Liver (tissue), 9 donors: ENCODE data around the gene PDZD2. TPM values are rescaled to one million over a fixed set of nuclear protein-coding genes. Genes with fewer than 3 reads are reported as not detected.

Experiments used
- DNase-seq: peaks from one replicate; pipeline ENCODE4 v3.0.0-alpha.2; 2017; ENCODE audit warnings: low spot score
- H3K27ac ChIP-seq, 2 donors: one replicate each; pipeline ENCODE4 v1.7.0; 2013; ENCODE audit warnings: inconsistent platforms in 2 of 2, low read length in 2 of 2, control low read depth in 1 of 2, low read depth in 1 of 2, mild to moderate bottlenecking in 1 of 2
- H3K27me3 ChIP-seq, 4 donors: one replicate each; pipeline versions ENCODE4 v1.6.1 to v1.7.0; 2013; ENCODE audit warnings: low read length in 3 of 4, inconsistent platforms in 1 of 4, mild to moderate bottlenecking in 1 of 4, moderate library complexity in 1 of 4; ENCODE audit not compliant: control insufficient read depth in 4 of 4, insufficient read depth in 4 of 4
- H3K36me3 ChIP-seq, 4 donors: one replicate each; pipeline versions ENCODE4 v1.6.1 to v1.7.0; 2013; ENCODE audit warnings: low read length in 3 of 4, mild to moderate bottlenecking in 3 of 4, low read depth in 1 of 4, moderate library complexity in 1 of 4; ENCODE audit not compliant: control insufficient read depth in 4 of 4, insufficient read depth in 3 of 4
- H3K4me1 ChIP-seq, 4 donors: one replicate each; pipeline versions ENCODE4 v1.6.1 to v1.7.0; 2013; ENCODE audit warnings: low read length in 3 of 4, mild to moderate bottlenecking in 3 of 4, moderate library complexity in 1 of 4; ENCODE audit not compliant: control insufficient read depth in 4 of 4, insufficient read depth in 4 of 4
- H3K4me3 ChIP-seq, 3 donors: one replicate each; pipeline versions ENCODE4 v1.6.1 to v1.7.0; 2013; ENCODE audit warnings: low read length in 3 of 3, control low read depth in 1 of 3, low read depth in 1 of 3, mild to moderate bottlenecking in 1 of 3
- H3K9ac ChIP-seq, 2 donors: one replicate each; pipeline ENCODE4 v1.7.0; 2013; ENCODE audit warnings: low read length in 2 of 2, mild to moderate bottlenecking in 2 of 2, moderate library complexity in 2 of 2, control low read depth in 1 of 2, low read depth in 1 of 2
- H3K9me3 ChIP-seq, 4 donors: one replicate each; pipeline versions ENCODE4 v1.6.1 to v1.7.0; 2013; ENCODE audit warnings: low read length in 3 of 4; ENCODE audit not compliant: control insufficient read depth in 4 of 4
- EGR1 ChIP-seq, 2 donors: IDR thresholded peaks; 2 replicates each; pipeline ENCODE4 v1.6.1; 2016 to 2018; ENCODE audit warnings: antibody characterized with exemption in 2 of 2, low read depth in 2 of 2
- FOXA1 ChIP-seq: IDR thresholded peaks from 2 replicates; pipeline ENCODE4 v1.6.1; 2016; ENCODE audit warnings: antibody characterized with exemption
- FOXA2 ChIP-seq: IDR thresholded peaks from 2 replicates; pipeline ENCODE4 v1.6.1; 2016; ENCODE audit warnings: antibody characterized with exemption
- GABPA ChIP-seq, 2 donors: IDR thresholded peaks in 1 of 2; conservative IDR thresholded peaks in 1 of 2; 2 replicates each; pipeline ENCODE4 v1.6.1; 2016; ENCODE audit warnings: antibody characterized with exemption in 2 of 2, mild to moderate bottlenecking in 1 of 2, moderate library complexity in 1 of 2
- HNF4A ChIP-seq, 2 donors: conservative IDR thresholded peaks; 2 replicates each; pipeline ENCODE4 v1.6.1; 2016; ENCODE audit warnings: antibody characterized with exemption in 2 of 2, mild to moderate bottlenecking in 2 of 2
- HNF4G ChIP-seq: IDR thresholded peaks from 2 replicates; pipeline ENCODE4 v1.6.1; 2016; ENCODE audit warnings: antibody characterized with exemption
- JUND ChIP-seq, 2 donors: IDR thresholded peaks; 2 replicates each; pipeline ENCODE4 v1.6.1; 2016; ENCODE audit warnings: antibody characterized with exemption in 2 of 2
- NR2F2 ChIP-seq: IDR thresholded peaks from 2 replicates; pipeline ENCODE4 v1.6.1; 2016; ENCODE audit warnings: antibody characterized with exemption
- RAD21 ChIP-seq, 2 donors: IDR thresholded peaks; 2 replicates each; pipeline ENCODE4 v1.6.1; 2016; ENCODE audit warnings: antibody characterized with exemption in 2 of 2, mild to moderate bottlenecking in 2 of 2
- RXRA ChIP-seq, 2 donors: IDR thresholded peaks; 2 replicates each; pipeline ENCODE4 v1.6.1; 2017 to 2018; ENCODE audit warnings: antibody characterized with exemption in 2 of 2, mild to moderate bottlenecking in 1 of 2
- SP1 ChIP-seq: IDR thresholded peaks from 2 replicates; pipeline ENCODE4 v1.6.1; 2018; ENCODE audit warnings: antibody characterized with exemption, mild to moderate bottlenecking
- TAF1 ChIP-seq: conservative IDR thresholded peaks from 2 replicates; pipeline ENCODE4 v1.6.1; 2016; ENCODE audit warnings: antibody characterized with exemption, mild to moderate bottlenecking
- YY1 ChIP-seq: IDR thresholded peaks from 2 replicates; pipeline ENCODE4 v1.6.1; 2016; ENCODE audit warnings: antibody characterized with exemption, mild to moderate bottlenecking
- WGBS: extraction: QIAGEN DNeasy Blood & Tissue Kit; methylation state at CpG from one replicate; pipeline ENCODE4 v1.1.7; 2013; 5-methylcytosine and 5-hydroxymethylcytosine counted together
- polyA plus RNA-seq, 2 donors: library from polyadenylated mRNA; stranded (reverse) in 1 of 2; unstranded in 1 of 2; fragments of 200-250 nt in 1 of 2; fragments of >200 nt in 1 of 2; fragmentation: Nextera tagmentation in 1 of 2; extraction: Ambion mirVana in 1 of 2; gene quantifications; one replicate each; pipeline versions ENCODE4 v1.2.1 to v1.2.3, GENCODE V29; 2013 to 2015
- total RNA-seq, 2 donors: library from RNA; depleted of rRNA; stranded (reverse); fragments of >200 nt; gene quantifications; one replicate each; pipeline ENCODE4 v1.2.3, GENCODE V29; 2014
- TF ChIP-seq, protein P1 (sequence below): IDR thresholded peaks from 2 replicates; pipeline ENCODE4 v1.6.1; 2016; ENCODE audit warnings: antibody characterized with exemption, mild to moderate bottlenecking
- TF ChIP-seq, protein P2 (sequence below): IDR thresholded peaks from 2 replicates; pipeline ENCODE4 v1.6.1; 2016; ENCODE audit warnings: antibody characterized with exemption
- TF ChIP-seq, protein P3 (sequence below): fragments of 150-350 bp; IDR thresholded peaks from 2 replicates; pipeline ENCODE4 v1.5.1; 2017; ENCODE audit warnings: improper control_type of control experiment, low read depth, low read length; ENCODE audit not compliant: missing input control
- TF ChIP-seq, protein P4 (sequence below): IDR thresholded peaks from 2 replicates; pipeline ENCODE4 v1.6.1; 2016; ENCODE audit warnings: antibody characterized with exemption
- donor health status: healthy.
- donor health status: healthy.
- donor health status: healthy.
- donor health status: healthy.
- donor health status: healthy.

The PDZD2 gene
- total and polyA plus RNA-seq, 4 donors: 0.27 to 1.1 (median 0.54) TPM

DNA sequence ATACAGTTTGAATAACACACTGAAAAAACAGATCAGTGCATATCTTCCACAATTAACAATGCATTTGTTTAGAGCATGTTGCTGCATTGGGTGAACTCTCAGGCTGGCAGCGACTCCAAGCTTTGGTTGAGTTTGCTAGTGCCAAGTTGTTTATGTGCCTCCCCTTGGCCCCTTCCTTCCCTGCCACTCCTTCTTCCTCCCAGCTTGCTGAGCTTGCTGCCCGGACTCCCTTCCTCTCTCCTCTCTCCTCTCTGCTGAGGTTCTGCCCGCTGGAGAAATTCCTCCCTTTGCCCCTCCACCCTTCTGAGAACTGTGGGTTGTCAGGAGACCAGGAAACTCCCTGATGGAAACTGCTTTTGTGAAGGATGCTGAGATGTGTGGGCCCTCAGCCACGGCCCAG, 247.3 kb downstream of the PDZD2 start:
- H3K9me3 ChIP-seq: no peaks in the 10 kb centered on the region
- no peak overlapping the region for H3K4me3 ChIP-seq
- H3K27ac ChIP-seq: no peak overlapping the region
- H3K36me3 ChIP-seq: no peaks in the 10 kb centered on the region
- DNase-seq: no peak
- WGBS: 60% methylated on average over 4 of the region's 4 CpGs
- peaks cover 0 to 2% (median 0%) of the 10 kb centered on the region in 4 donors for H3K27me3 ChIP-seq
- no peak overlapping the region for H3K9ac ChIP-seq
- no peak for TF ChIP-seq EGR1 (IDR thresholded peaks at IDR 0.05; ENCODE audit: low read depth in 2 of 2)
- TF ChIP-seq SP1: no peak
- H3K4me1 ChIP-seq: no peaks in the 10 kb centered on the region

DNA sequence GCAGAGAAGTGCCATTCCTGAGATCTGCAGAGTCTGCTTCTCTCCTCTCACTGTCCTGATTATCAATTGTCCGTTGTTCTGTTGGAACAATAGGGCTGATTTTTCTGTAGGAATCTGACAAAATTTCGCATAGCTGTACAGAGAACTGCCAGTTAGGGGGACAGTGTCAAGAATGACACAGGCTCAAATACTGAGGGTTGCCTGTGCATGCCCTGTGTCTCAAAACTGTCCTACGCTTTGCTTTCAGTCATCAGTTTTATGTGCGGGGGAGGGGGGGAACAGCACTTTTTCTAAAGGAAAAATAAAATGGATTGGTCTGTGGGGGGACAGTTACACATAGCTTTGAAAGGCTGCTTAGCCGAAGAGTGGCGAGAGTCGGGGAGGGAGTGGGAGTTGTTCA, 248.6 kb downstream of the PDZD2 start:
- Histone ChIP-seq H3K27me3 (peaks cover 0 to 2% (median 0%) of the 10 kb centered on the region in 4 donors), H3K9me3 (no peaks in the 10 kb centered on the region), H3K4me3 (no peak overlapping the region), H3K27ac (no peak overlapping the region), H3K9ac (no peak overlapping the region), H3K36me3 (no peaks in the 10 kb centered on the region), H3K4me1 (no peaks in the 10 kb centered on the region)
- 88% methylated on average over 7 of the region's 7 CpGs for WGBS
- TF ChIP-seq NR2F2 (no peak), EGR1 (IDR thresholded peaks at IDR 0.05; ENCODE audit: low read depth in 2 of 2) (no peak), TAF1 (no peak), HNF4A (conservative IDR thresholded peaks at IDR 0.05) (no peak), SP1 (no peak), HNF4G (no peak)
- TF ChIP-seq, protein P1, sequence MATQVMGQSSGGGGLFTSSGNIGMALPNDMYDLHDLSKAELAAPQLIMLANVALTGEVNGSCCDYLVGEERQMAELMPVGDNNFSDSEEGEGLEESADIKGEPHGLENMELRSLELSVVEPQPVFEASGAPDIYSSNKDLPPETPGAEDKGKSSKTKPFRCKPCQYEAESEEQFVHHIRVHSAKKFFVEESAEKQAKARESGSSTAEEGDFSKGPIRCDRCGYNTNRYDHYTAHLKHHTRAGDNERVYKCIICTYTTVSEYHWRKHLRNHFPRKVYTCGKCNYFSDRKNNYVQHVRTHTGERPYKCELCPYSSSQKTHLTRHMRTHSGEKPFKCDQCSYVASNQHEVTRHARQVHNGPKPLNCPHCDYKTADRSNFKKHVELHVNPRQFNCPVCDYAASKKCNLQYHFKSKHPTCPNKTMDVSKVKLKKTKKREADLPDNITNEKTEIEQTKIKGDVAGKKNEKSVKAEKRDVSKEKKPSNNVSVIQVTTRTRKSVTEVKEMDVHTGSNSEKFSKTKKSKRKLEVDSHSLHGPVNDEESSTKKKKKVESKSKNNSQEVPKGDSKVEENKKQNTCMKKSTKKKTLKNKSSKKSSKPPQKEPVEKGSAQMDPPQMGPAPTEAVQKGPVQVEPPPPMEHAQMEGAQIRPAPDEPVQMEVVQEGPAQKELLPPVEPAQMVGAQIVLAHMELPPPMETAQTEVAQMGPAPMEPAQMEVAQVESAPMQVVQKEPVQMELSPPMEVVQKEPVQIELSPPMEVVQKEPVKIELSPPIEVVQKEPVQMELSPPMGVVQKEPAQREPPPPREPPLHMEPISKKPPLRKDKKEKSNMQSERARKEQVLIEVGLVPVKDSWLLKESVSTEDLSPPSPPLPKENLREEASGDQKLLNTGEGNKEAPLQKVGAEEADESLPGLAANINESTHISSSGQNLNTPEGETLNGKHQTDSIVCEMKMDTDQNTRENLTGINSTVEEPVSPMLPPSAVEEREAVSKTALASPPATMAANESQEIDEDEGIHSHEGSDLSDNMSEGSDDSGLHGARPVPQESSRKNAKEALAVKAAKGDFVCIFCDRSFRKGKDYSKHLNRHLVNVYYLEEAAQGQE: no peak
- no peak for DNase-seq

DNA sequence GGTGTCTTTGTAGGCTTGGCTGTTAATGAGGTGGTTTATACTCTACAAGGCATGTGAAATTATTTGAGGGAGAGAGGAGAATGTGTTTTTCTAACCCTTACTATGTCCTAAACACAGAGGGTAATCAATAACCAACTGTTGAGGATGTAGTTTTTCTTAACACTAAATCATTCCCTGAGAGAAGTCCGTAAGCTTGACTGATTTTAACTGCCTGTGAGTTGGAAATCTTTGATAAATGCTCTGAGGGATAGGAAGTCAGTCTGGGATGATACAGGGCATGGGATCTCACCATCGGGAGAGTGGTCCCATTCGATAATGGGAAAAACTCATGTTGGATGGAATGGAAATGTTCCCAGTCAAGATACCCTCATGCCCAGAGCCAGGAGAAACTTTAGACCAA, 249.6 kb downstream of the PDZD2 start:
- no peak overlapping the region for H3K27ac ChIP-seq
- no peak overlapping the region for H3K9ac ChIP-seq
- H3K9me3 ChIP-seq: no peaks in the 10 kb centered on the region
- no peaks in the 10 kb centered on the region for H3K36me3 ChIP-seq
- H3K4me1 ChIP-seq: no peaks in the 10 kb centered on the region
- H3K4me3 ChIP-seq: no peak overlapping the region
- no peak for DNase-seq
- TF ChIP-seq SP1 (no peak), FOXA2 (no peak), EGR1 (IDR thresholded peaks at IDR 0.05; ENCODE audit: low read depth in 2 of 2) (no peak), HNF4A (conservative IDR thresholded peaks at IDR 0.05) (no peak), YY1 (no peak), RXRA (IDR thresholded peaks at IDR 0.05) (no peak), JUND (IDR thresholded peaks at IDR 0.05) (no peak), FOXA1 (no peak), HNF4G (no peak), GABPA (IDR thresholded peaks at IDR 0.05 in 1 of 2, conservative IDR thresholded peaks at IDR 0.05 in 1 of 2) (no peak), RAD21 (IDR thresholded peaks at IDR 0.05) (no peak)
- TF ChIP-seq, protein P2, sequence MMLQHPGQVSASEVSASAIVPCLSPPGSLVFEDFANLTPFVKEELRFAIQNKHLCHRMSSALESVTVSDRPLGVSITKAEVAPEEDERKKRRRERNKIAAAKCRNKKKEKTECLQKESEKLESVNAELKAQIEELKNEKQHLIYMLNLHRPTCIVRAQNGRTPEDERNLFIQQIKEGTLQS: no peak
- TF ChIP-seq, protein P3, sequence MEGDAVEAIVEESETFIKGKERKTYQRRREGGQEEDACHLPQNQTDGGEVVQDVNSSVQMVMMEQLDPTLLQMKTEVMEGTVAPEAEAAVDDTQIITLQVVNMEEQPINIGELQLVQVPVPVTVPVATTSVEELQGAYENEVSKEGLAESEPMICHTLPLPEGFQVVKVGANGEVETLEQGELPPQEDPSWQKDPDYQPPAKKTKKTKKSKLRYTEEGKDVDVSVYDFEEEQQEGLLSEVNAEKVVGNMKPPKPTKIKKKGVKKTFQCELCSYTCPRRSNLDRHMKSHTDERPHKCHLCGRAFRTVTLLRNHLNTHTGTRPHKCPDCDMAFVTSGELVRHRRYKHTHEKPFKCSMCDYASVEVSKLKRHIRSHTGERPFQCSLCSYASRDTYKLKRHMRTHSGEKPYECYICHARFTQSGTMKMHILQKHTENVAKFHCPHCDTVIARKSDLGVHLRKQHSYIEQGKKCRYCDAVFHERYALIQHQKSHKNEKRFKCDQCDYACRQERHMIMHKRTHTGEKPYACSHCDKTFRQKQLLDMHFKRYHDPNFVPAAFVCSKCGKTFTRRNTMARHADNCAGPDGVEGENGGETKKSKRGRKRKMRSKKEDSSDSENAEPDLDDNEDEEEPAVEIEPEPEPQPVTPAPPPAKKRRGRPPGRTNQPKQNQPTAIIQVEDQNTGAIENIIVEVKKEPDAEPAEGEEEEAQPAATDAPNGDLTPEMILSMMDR: no peak
- TF ChIP-seq, protein P4, sequence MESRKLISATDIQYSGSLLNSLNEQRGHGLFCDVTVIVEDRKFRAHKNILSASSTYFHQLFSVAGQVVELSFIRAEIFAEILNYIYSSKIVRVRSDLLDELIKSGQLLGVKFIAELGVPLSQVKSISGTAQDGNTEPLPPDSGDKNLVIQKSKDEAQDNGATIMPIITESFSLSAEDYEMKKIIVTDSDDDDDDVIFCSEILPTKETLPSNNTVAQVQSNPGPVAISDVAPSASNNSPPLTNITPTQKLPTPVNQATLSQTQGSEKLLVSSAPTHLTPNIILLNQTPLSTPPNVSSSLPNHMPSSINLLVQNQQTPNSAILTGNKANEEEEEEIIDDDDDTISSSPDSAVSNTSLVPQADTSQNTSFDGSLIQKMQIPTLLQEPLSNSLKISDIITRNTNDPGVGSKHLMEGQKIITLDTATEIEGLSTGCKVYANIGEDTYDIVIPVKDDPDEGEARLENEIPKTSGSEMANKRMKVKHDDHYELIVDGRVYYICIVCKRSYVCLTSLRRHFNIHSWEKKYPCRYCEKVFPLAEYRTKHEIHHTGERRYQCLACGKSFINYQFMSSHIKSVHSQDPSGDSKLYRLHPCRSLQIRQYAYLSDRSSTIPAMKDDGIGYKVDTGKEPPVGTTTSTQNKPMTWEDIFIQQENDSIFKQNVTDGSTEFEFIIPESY: no peak
- peaks cover 0 to 2% (median 0%) of the 10 kb centered on the region in 4 donors for H3K27me3 ChIP-seq
- WGBS: 92% methylated on average over 3 of the region's 3 CpGs
